Cerebellar cortex (tissue), 1 donor: ENCODE measurements around the gene CNGA3.
"Not testable (repeated sequence)": the region's sequence is repeated elsewhere in the genome, so short reads cannot be mapped to it uniquely, and the experiment has no call there.

Source experiments
- DNase-seq: peaks from one replicate; pipeline ENCODE4 v3.0.0-alpha.2; 2015; ENCODE audit warnings: low spot score

CNGA3 gene

GRCh38 chr2:98346311-98347236 is at the start of gene CNGA3:
Gene CNGA3 (plus strand): TSS chr2:98346456. CDS start chr2:98369976, 23,520 bp downstream.
- no peak for DNase-seq

GRCh38 chr2:98297817-98298682 is 48.2 kb upstream of the CNGA3 start:
- DNase-seq, result no peak

- DNase-seq, result no peak
These were observed 47.5 kb upstream of the CNGA3 start for GRCh38 chr2:98298683-98299164.

GRCh38 chr2:98299211-98299905 is 46.9 kb upstream of the CNGA3 start:
- DNase-seq, result no peak

- no peak for DNase-seq
These were observed 45.9 kb upstream of the CNGA3 start for GRCh38 chr2:98300141-98300874.

- no peak for DNase-seq
These were observed 44.8 kb upstream of the CNGA3 start for GRCh38 chr2:98301469-98301868.

GRCh38 chr2:98307131-98307696 is 39.0 kb upstream of the CNGA3 start:
- not testable (repeated sequence) for DNase-seq

- DNase-seq, result no peak
These were observed 38.2 kb upstream of the CNGA3 start for GRCh38 chr2:98308068-98308467.

- DNase-seq, result no peak
These were observed 37.7 kb upstream of the CNGA3 start for GRCh38 chr2:98308532-98308931.

- DNase-seq, result no peak
These were observed 36.7 kb upstream of the CNGA3 start for GRCh38 chr2:98309580-98309979.

GRCh38 chr2:98310010-98310409 is 36.2 kb upstream of the CNGA3 start:
- no peak for DNase-seq

- DNase-seq, result no peak
These were observed 35.2 kb upstream of the CNGA3 start for GRCh38 chr2:98311090-98311489.

- no peak for DNase-seq
These were observed 34.3 kb upstream of the CNGA3 start for GRCh38 chr2:98311771-98312545.

GRCh38 chr2:98313492-98314250 is 32.6 kb upstream of the CNGA3 start:
- DNase-seq, result no peak

- no peak for DNase-seq
These were observed 32.0 kb upstream of the CNGA3 start for GRCh38 chr2:98314251-98314650.

- DNase-seq, result no peak
These were observed 30.3 kb upstream of the CNGA3 start for GRCh38 chr2:98315957-98316356.

GRCh38 chr2:98317214-98317613 is 29.0 kb upstream of the CNGA3 start:
- no peak for DNase-seq

- DNase-seq, result not testable (repeated sequence)
These were observed 26.1 kb upstream of the CNGA3 start for GRCh38 chr2:98320171-98320570.

- no peak for DNase-seq
These were observed 22.1 kb upstream of the CNGA3 start for GRCh38 chr2:98324181-98324580.
